GM12878 (cell line): ENCODE measurements around the gene CFAP126. TPM values are rescaled to one million over a fixed set of nuclear protein-coding genes. Genes with fewer than 3 reads are reported as not detected.

Source experiments
- ASH2L ChIP-seq: fragments of 300-600, 200-600 bp; sonication (generic); IDR thresholded peaks from 2 replicates; pipeline ENCODE4 v1.6.1; 2017; ENCODE audit warnings: low read depth, mild to moderate bottlenecking, borderline replicate concordance
- ATF7 ChIP-seq: fragments of 450-650 bp; IDR thresholded peaks from 2 replicates; pipeline ENCODE4 v1.6.1; 2016; ENCODE audit warnings: low read depth, mild to moderate bottlenecking
- BCL11A ChIP-seq: IDR thresholded peaks from 2 replicates; pipeline ENCODE4 v1.6.1; 2011; ENCODE audit warnings: low read depth, low read length
- BHLHE40 ChIP-seq, 2 experiments: fragments of 450-650 bp in 1 of 2; IDR thresholded peaks; 2 replicates each; pipeline ENCODE4 v1.6.1; 2011 to 2017; ENCODE audit warnings: low read depth in 2 of 2, borderline replicate concordance in 1 of 2, improper control_type of control experiment in 1 of 2, low read length in 1 of 2, mild to moderate bottlenecking in 1 of 2
- BMI1 ChIP-seq: fragments of 450-650 bp; IDR thresholded peaks from 2 replicates; pipeline ENCODE4 v1.6.1; 2016; ENCODE audit warnings: mild to moderate bottlenecking, moderate library complexity, borderline replicate concordance
- CEBPZ ChIP-seq: fragments of 150-350 bp; IDR thresholded peaks from 2 replicates; pipeline ENCODE4 v1.6.1; 2016; ENCODE audit warnings: low read depth, low read length
- CREM ChIP-seq: IDR thresholded peaks from 2 replicates; pipeline ENCODE4 v1.6.1; 2014; ENCODE audit warnings: antibody characterized with exemption, low read depth
- EP300 ChIP-seq, 2 experiments: fragments of 150-350 bp in 1 of 2; IDR thresholded peaks; 2 replicates each; pipeline ENCODE4 v1.6.1; 2011 to 2012; ENCODE audit warnings: low read depth in 2 of 2, low read length in 2 of 2, borderline replicate concordance in 1 of 2, improper control_type of control experiment in 1 of 2, inconsistent platforms in 1 of 2; ENCODE audit not compliant: control insufficient read depth in 1 of 2
- ESRRA ChIP-seq: IDR thresholded peaks from 2 replicates; pipeline ENCODE4 v1.6.1; 2012; ENCODE audit warnings: mild to moderate bottlenecking, low read length, improper control_type of control experiment
- MTA3 ChIP-seq: IDR thresholded peaks from 2 replicates; pipeline ENCODE4 v1.6.1; 2012; ENCODE audit warnings: low read length, inconsistent platforms, borderline replicate concordance
- NFYA ChIP-seq: IDR thresholded peaks from 2 replicates; pipeline ENCODE4 v1.6.1; 2011; ENCODE audit warnings: low read depth, mild to moderate bottlenecking, low read length, improper control_type of control experiment, borderline replicate concordance
- NRF1 ChIP-seq: conservative IDR thresholded peaks from 2 replicates; pipeline ENCODE4 v1.6.1; 2011; ENCODE audit warnings: mild to moderate bottlenecking, low read depth, low read length, improper control_type of control experiment
- POLR2AphosphoS2 ChIP-seq: IDR thresholded peaks from 2 replicates; pipeline ENCODE4 v1.6.1; 2011; ENCODE audit warnings: low read depth, mild to moderate bottlenecking, low read length, improper control_type of control experiment, moderate library complexity
- POU2F2 ChIP-seq: IDR thresholded peaks from 3 replicates; pipeline ENCODE4 v1.6.1; 2011; ENCODE audit warnings: low read depth, mild to moderate bottlenecking, low read length, borderline replicate concordance
- RAD21 ChIP-seq: IDR thresholded peaks from 2 replicates; pipeline ENCODE4 v1.6.1; 2011; ENCODE audit warnings: mild to moderate bottlenecking, low read depth, low read length, moderate library complexity; ENCODE audit not compliant: insufficient read depth
- RBBP5 ChIP-seq: fragments of 200-600 bp; sonication (generic); conservative IDR thresholded peaks from 2 replicates; pipeline ENCODE4 v1.6.1; 2016
- RCOR1 ChIP-seq: conservative IDR thresholded peaks from 2 replicates; pipeline ENCODE4 v1.6.1; 2012; ENCODE audit warnings: low read depth, low read length, improper control_type of control experiment
- SIN3A ChIP-seq: IDR thresholded peaks from 2 replicates; pipeline ENCODE4 v1.6.1; 2012; ENCODE audit warnings: low read depth, low read length, improper control_type of control experiment
- SMAD5 ChIP-seq: IDR thresholded peaks from 2 replicates; pipeline ENCODE4 v1.6.1; 2016; ENCODE audit warnings: antibody characterized with exemption, low read depth
- SRF ChIP-seq, 2 experiments: IDR thresholded peaks; 2 replicates each; pipeline ENCODE4 v1.6.1; 2011; ENCODE audit warnings: low read depth in 2 of 2, low read length in 2 of 2, mild to moderate bottlenecking in 1 of 2, moderate library complexity in 1 of 2
- WRNIP1 ChIP-seq: IDR thresholded peaks from 2 replicates; pipeline ENCODE4 v1.6.1; 2011; ENCODE audit warnings: low read depth, low read length, improper control_type of control experiment, borderline replicate concordance
- ZNF217 ChIP-seq: fragments of 450-650 bp; IDR thresholded peaks from 2 replicates; pipeline ENCODE4 v1.6.1; 2017; ENCODE audit warnings: antibody characterized with exemption, mild to moderate bottlenecking
- ZNF24 ChIP-seq: fragments of 450-650 bp; IDR thresholded peaks from 2 replicates; pipeline ENCODE4 v1.6.1; 2017; ENCODE audit warnings: antibody characterized with exemption, mild to moderate bottlenecking
- ZNF384 ChIP-seq: IDR thresholded peaks from 2 replicates; pipeline ENCODE4 v1.6.1; 2012; ENCODE audit warnings: low read depth, mild to moderate bottlenecking, low read length, improper control_type of control experiment, borderline replicate concordance
- polyA plus RNA-seq, 11 experiments: library from polyadenylated mRNA; depleted of rRNA in 4 of 11; unstranded in 6 of 11; stranded (reverse) in 5 of 11; fragments of >200 nt; fragmentation: Nextera tagmentation in 4 of 11; fragmentation: Illumina TruSeq in 1 of 11; extraction: Ambion mirVana in 4 of 11; extraction: Trizol in 1 of 11; gene quantifications; 1 replicate in 1 of 11; 2 replicates in 10 of 11; pipeline versions ENCODE4 v1.2.1 to v1.2.3, GENCODE V29; 2011 to 2016; ENCODE audit warnings: inconsistent platforms in 2 of 11, missing spikeins in 2 of 11, low read depth in 1 of 11
- total RNA-seq, 4 experiments: library from RNA; depleted of rRNA in 3 of 4; stranded (reverse); fragments of >200 nt in 3 of 4; fragmentation: Illumina TruSeq in 1 of 4; extraction: Trizol in 1 of 4; gene quantifications; 2 replicates each; pipeline versions ENCODE4 v1.2.1 to v1.2.3, GENCODE V29; 2013 to 2021

CFAP126 gene
- total and polyA plus RNA-seq, 10 of the 15 experiments (the other 5 are each of a cell fraction or from before 2014, with no cell fraction given) = not detected

- TF ChIP-seq POU2F2 (0 out of 3 replicates have a peak, but pooled peaks have one; percentile 14), NFYA (no peak), SMAD5 (no peak), BHLHE40 (IDR thresholded peaks at IDR 0.05; ENCODE audit: borderline replicate concordance in 1 of 2, low read depth in 2 of 2, low read length in 1 of 2) (peak; percentile 38 to 66; a peak in 3 of 4 replicates), EP300 (IDR thresholded peaks at IDR 0.05; ENCODE audit: borderline replicate concordance in 1 of 2, control insufficient read depth in 1 of 2, low read depth in 2 of 2, low read length in 2 of 2) (0 out of 4 replicates have a peak, but pooled peaks of 1 of the 2 experiments have one; percentile 37), ZNF24 (no peak), SRF (IDR thresholded peaks at IDR 0.05; ENCODE audit: low read depth in 2 of 2, low read length in 2 of 2) (peak in 1 of 2 experiments; percentile 61; a peak in 2 of 4 replicates), ASH2L (no peak), RCOR1 (no peak), POLR2AphosphoS2 (peak; percentile 64; the same call in 1 of the 2 replicates), MTA3 (no peak), CEBPZ (no peak), BMI1 (no peak), SIN3A (peak; percentile 67; the same call in 1 of the 2 replicates), ZNF384 (no peak), ZNF217 (no peak), NRF1 (no peak), WRNIP1 (no peak), CREM (peak; percentile 29; the same call in 1 of the 2 replicates), ATF7 (peak; percentile 70), BCL11A (no peak), RBBP5 (no peak), RAD21 (no peak), ESRRA (no peak)
Measured at GRCh38 chr1:161389691-161390558, 22.2 kb upstream of the CFAP126 start (continued).
